HepG2 (cell line): Measurements from ENCODE around the gene MYO1E. TPM values are rescaled to one million over a fixed set of nuclear protein-coding genes. Genes with fewer than 3 reads are reported as not detected.
A peak's percentile ranks its signal among the peaks of the same experiment; 100 is the strongest.

Source experiments
- BRCA1 ChIP-seq: sonication (generic); formaldehyde crosslinking; IDR thresholded peaks from 2 replicates; pipeline ENCODE4 v1.4.0; 2020; ENCODE audit warnings: missing genetic modification reagents
- FLYWCH1 ChIP-seq: sonication (generic); formaldehyde crosslinking; IDR thresholded peaks from 2 replicates; pipeline ENCODE4 v1.8.1; 2023; ENCODE audit warnings: mild to moderate bottlenecking, missing genetic modification reagents
- GPBP1L1 ChIP-seq: sonication (generic); formaldehyde crosslinking; IDR thresholded peaks from 2 replicates; pipeline ENCODE4 v1.5.0; 2020; ENCODE audit warnings: mild to moderate bottlenecking, missing genetic modification reagents
- MEF2D ChIP-seq: sonication (generic); formaldehyde crosslinking; IDR thresholded peaks from 2 replicates; pipeline ENCODE4 v1.5.1; 2020; ENCODE audit warnings: mild to moderate bottlenecking, missing genetic modification reagents
- MXI1 ChIP-seq: IDR thresholded peaks from 3 replicates; pipeline ENCODE4 v1.6.1; 2012; ENCODE audit warnings: low read depth, low read length, inconsistent platforms, borderline replicate concordance
- NCOA5 ChIP-seq: sonication (generic); formaldehyde crosslinking; IDR thresholded peaks from 2 replicates; pipeline ENCODE4 v1.4.0; 2020; ENCODE audit warnings: missing genetic modification reagents
- NFATC3 ChIP-seq: sonication (generic); formaldehyde crosslinking; IDR thresholded peaks from 2 replicates; pipeline ENCODE4 v1.5.1; 2020; ENCODE audit warnings: mild to moderate bottlenecking, missing genetic modification reagents
- NFE2 ChIP-seq: sonication (generic); formaldehyde crosslinking; IDR thresholded peaks from 2 replicates; pipeline ENCODE4 v1.4.0; 2020; ENCODE audit warnings: missing genetic modification reagents
- NR2C2 ChIP-seq: sonication (generic); formaldehyde crosslinking; IDR thresholded peaks from 2 replicates; pipeline ENCODE4 v1.4.0; 2020; ENCODE audit warnings: missing genetic modification reagents, mild to moderate bottlenecking, moderate library complexity, borderline replicate concordance
- RFXAP ChIP-seq: sonication (generic); formaldehyde crosslinking; IDR thresholded peaks from 2 replicates; pipeline ENCODE4 v1.4.0; 2020; ENCODE audit warnings: missing genetic modification reagents, borderline replicate concordance
- TP53 ChIP-seq: sonication (generic); formaldehyde crosslinking; conservative IDR thresholded peaks from 2 replicates; pipeline ENCODE4 v1.4.0; 2020; ENCODE audit warnings: missing genetic modification reagents
- ZNF468 ChIP-seq: sonication (generic); formaldehyde crosslinking; IDR thresholded peaks from 2 replicates; pipeline ENCODE4 v1.8.0; 2022; ENCODE audit warnings: mild to moderate bottlenecking, moderate library complexity, missing genetic modification reagents
- ZNF552 ChIP-seq: sonication (generic); formaldehyde crosslinking; IDR thresholded peaks from 2 replicates; pipeline ENCODE4 v1.9.0; 2022; ENCODE audit warnings: missing genetic modification reagents, mild to moderate bottlenecking, borderline replicate concordance
- ZNF782 ChIP-seq: sonication (generic); formaldehyde crosslinking; IDR thresholded peaks from 2 replicates; pipeline ENCODE4 v1.4.0; 2020; ENCODE audit warnings: missing genetic modification reagents, mild to moderate bottlenecking, borderline replicate concordance
- polyA plus RNA-seq, 8 experiments: library from polyadenylated mRNA; depleted of rRNA in 3 of 8; stranded (reverse) in 7 of 8; unstranded in 1 of 8; fragments of >200 nt; fragmentation: Illumina TruSeq in 4 of 8; extraction: Trizol in 4 of 8; gene quantifications; 2 replicates each; pipeline versions ENCODE4 v1.2.1 to v1.2.3, GENCODE V29; 2011 to 2016; ENCODE audit warnings: low read depth in 4 of 8, missing spikeins in 1 of 8, mixed read lengths in 1 of 8; ENCODE audit not compliant: insufficient read depth in 1 of 8
- total RNA-seq, 5 experiments: library from RNA; depleted of rRNA; stranded (reverse); fragments of >200 nt; fragmentation: Illumina TruSeq; extraction: Trizol; gene quantifications; 2 replicates each; pipeline ENCODE4 v1.2.3, GENCODE V29; 2016; ENCODE audit warnings: low read depth in 1 of 5
- TF ChIP-seq, protein P1 (sequence below), 2 experiments: sonication (generic) in 1 of 2; formaldehyde crosslinking in 1 of 2; IDR thresholded peaks; 2 replicates each; pipeline versions ENCODE4 v1.6.1 to v1.9.0; 2014 to 2022; ENCODE audit warnings: antibody characterized with exemption in 1 of 2, borderline replicate concordance in 1 of 2, inconsistent platforms in 1 of 2, low read depth in 1 of 2, missing genetic modification reagents in 1 of 2
- TF ChIP-seq, protein P2 (sequence below): sonication (generic); formaldehyde crosslinking; IDR thresholded peaks from 2 replicates; pipeline ENCODE4 v1.5.0; 2020; ENCODE audit warnings: missing genetic modification reagents
- TF ChIP-seq, protein P3 (sequence below): sonication (generic); formaldehyde crosslinking; IDR thresholded peaks from 2 replicates; pipeline ENCODE4 v1.8.0; 2022; ENCODE audit warnings: mild to moderate bottlenecking, missing genetic modification reagents, moderate library complexity

MYO1E gene
- total and polyA plus RNA-seq, 2 of the 13 experiments (the other 11 are each of a cell fraction or from before 2014, with no cell fraction given): 15.7 to 25.1 TPM

DNA sequence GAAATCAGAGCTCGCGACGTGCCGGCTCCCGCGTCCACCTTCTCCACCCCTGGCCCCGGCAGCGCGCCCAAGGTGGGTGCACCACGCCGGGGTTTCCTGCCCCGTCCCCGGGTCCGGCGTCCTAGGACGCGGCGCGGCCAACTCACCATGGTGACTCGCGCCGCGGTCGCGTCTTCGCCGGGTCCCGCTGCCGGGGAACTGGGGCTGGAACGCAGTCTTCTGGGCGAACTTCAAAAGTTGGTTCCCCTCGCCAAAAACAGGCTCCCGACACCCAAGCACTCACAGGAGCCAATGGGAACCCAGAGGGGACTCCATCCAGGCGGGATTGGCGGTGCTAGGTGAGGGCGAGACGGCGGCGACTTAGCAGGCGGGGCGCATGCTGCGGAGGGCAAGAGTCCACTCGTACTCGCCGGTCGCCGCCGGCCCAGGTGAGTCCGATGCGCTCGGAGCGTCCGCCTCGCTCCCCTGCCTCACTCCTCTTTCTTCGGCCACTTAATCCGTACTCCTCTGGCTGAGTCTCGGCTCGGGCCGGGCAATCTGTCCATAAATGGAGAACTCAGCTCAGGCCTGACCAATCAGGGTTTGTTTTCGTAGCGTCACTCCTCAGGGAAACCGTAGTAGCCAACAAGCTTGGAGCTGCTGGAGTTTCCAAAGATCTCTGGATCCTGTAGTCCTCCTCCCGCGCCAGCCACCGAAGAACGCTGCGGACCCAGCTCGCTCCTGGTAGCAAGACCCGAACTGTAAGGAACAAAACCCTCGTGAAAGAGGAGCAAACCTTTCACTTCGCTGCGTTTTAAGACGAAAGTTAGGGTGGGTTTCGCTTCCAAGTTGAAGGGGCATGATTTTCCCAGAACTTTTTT lies at the start of gene MYO1E (continued):
- TF ChIP-seq, protein P1, sequence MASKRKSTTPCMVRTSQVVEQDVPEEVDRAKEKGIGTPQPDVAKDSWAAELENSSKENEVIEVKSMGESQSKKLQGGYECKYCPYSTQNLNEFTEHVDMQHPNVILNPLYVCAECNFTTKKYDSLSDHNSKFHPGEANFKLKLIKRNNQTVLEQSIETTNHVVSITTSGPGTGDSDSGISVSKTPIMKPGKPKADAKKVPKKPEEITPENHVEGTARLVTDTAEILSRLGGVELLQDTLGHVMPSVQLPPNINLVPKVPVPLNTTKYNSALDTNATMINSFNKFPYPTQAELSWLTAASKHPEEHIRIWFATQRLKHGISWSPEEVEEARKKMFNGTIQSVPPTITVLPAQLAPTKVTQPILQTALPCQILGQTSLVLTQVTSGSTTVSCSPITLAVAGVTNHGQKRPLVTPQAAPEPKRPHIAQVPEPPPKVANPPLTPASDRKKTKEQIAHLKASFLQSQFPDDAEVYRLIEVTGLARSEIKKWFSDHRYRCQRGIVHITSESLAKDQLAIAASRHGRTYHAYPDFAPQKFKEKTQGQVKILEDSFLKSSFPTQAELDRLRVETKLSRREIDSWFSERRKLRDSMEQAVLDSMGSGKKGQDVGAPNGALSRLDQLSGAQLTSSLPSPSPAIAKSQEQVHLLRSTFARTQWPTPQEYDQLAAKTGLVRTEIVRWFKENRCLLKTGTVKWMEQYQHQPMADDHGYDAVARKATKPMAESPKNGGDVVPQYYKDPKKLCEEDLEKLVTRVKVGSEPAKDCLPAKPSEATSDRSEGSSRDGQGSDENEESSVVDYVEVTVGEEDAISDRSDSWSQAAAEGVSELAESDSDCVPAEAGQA (IDR thresholded peaks at IDR 0.05; ENCODE audit: low read depth): no peak
- TF ChIP-seq, protein P1 (CRISPR knock-in tag; IDR thresholded peaks at IDR 0.05; ENCODE audit: borderline replicate concordance): no peak
- TF ChIP-seq MXI1 (peak; percentile 24; the same call in 1 of the 3 replicates), BRCA1 (CRISPR knock-in tag) (no peak; the same call in none of the 2 replicates), GPBP1L1 (CRISPR knock-in tag) (no peak), ZNF468 (CRISPR knock-in tag) (no peak), FLYWCH1 (CRISPR knock-in tag) (no peak), ZNF782 (CRISPR knock-in tag) (peak; percentile 64; the same call in 1 of the 2 replicates), NCOA5 (no peak), ZNF552 (CRISPR knock-in tag) (no peak), MEF2D (CRISPR knock-in tag) (peak; percentile 79), NFATC3 (CRISPR knock-in tag) (peak; percentile 44; the same call in 1 of the 2 replicates), TP53 (CRISPR knock-in tag) (0 out of 2 replicates have a peak, but pooled peaks have one; percentile 32), RFXAP (CRISPR knock-in tag) (peak; percentile 92), NFE2 (no peak), NR2C2 (CRISPR knock-in tag) (peak; percentile 52)
- TF ChIP-seq, protein P2, sequence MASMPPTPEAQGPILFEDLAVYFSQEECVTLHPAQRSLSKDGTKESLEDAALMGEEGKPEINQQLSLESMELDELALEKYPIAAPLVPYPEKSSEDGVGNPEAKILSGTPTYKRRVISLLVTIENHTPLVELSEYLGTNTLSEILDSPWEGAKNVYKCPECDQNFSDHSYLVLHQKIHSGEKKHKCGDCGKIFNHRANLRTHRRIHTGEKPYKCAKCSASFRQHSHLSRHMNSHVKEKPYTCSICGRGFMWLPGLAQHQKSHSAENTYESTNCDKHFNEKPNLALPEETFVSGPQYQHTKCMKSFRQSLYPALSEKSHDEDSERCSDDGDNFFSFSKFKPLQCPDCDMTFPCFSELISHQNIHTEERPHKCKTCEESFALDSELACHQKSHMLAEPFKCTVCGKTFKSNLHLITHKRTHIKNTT (CRISPR knock-in tag): no peak
- TF ChIP-seq, protein P3, sequence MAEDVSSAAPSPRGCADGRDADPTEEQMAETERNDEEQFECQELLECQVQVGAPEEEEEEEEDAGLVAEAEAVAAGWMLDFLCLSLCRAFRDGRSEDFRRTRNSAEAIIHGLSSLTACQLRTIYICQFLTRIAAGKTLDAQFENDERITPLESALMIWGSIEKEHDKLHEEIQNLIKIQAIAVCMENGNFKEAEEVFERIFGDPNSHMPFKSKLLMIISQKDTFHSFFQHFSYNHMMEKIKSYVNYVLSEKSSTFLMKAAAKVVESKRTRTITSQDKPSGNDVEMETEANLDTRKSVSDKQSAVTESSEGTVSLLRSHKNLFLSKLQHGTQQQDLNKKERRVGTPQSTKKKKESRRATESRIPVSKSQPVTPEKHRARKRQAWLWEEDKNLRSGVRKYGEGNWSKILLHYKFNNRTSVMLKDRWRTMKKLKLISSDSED: no peak
